Measurements from ENCODE around the gene TECTA.

Gene TECTA

DNA sequence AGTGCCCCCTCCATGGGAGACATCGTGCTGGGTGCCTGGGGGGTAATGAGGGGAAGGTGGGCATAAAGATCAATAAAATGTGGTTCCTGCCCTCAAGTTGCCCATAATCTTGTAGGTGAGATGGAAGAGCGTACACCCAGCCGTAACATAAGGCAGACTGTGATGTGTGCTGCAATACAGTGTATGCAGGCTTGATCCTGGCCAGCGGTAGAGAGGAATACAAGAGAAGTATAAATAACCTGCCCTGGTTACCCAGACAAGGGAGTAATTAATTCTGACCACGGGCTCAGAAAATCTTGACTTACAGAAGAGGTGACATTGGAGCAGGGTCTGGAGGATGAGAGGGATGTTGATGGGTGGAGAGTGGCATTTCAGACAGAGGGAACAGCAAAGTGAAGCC is 43.7 kb downstream of the TECTA start:
- TF ChIP-seq, protein P1, sequence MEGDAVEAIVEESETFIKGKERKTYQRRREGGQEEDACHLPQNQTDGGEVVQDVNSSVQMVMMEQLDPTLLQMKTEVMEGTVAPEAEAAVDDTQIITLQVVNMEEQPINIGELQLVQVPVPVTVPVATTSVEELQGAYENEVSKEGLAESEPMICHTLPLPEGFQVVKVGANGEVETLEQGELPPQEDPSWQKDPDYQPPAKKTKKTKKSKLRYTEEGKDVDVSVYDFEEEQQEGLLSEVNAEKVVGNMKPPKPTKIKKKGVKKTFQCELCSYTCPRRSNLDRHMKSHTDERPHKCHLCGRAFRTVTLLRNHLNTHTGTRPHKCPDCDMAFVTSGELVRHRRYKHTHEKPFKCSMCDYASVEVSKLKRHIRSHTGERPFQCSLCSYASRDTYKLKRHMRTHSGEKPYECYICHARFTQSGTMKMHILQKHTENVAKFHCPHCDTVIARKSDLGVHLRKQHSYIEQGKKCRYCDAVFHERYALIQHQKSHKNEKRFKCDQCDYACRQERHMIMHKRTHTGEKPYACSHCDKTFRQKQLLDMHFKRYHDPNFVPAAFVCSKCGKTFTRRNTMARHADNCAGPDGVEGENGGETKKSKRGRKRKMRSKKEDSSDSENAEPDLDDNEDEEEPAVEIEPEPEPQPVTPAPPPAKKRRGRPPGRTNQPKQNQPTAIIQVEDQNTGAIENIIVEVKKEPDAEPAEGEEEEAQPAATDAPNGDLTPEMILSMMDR (IDR thresholded peaks at IDR 0.05; ENCODE audit: low read depth, low read length) = no peak
- no peak overlapping the region for H3K4me3 ChIP-seq (ENCODE audit: low read depth, low read length)
- DNase-seq = no peak
- no peaks in the 10 kb centered on the region; the same call in 1 of the 2 replicates for H3K36me3 ChIP-seq
- H3K9me3 ChIP-seq = no peaks in the 10 kb centered on the region
- H3K27me3 ChIP-seq = no peaks in the 10 kb centered on the region
- no peaks in the 10 kb centered on the region; the same call in 1 of the 2 replicates for H3K4me1 ChIP-seq

GRCh38 chr11:121145826-121146225 is 44.8 kb downstream of the TECTA start:
- TF ChIP-seq, protein P1 (IDR thresholded peaks at IDR 0.05; ENCODE audit: low read depth, low read length) = no peak
- Histone ChIP-seq H3K9me3 (no peaks in the 10 kb centered on the region), H3K36me3 (no peaks in the 10 kb centered on the region; the same call in 1 of the 2 replicates), H3K4me3 (ENCODE audit: low read depth, low read length) (no peak overlapping the region), H3K4me1 (no peaks in the 10 kb centered on the region; the same call in 1 of the 2 replicates), H3K27me3 (no peaks in the 10 kb centered on the region)
- no peak for DNase-seq

GRCh38 chr11:121149116-121149515 is 48.1 kb downstream of the TECTA start:
- Histone ChIP-seq H3K4me1 (no peaks in the 10 kb centered on the region; the same call in 1 of the 2 replicates), H3K9me3 (no peaks in the 10 kb centered on the region), H3K27me3 (no peaks in the 10 kb centered on the region), H3K4me3 (ENCODE audit: low read depth, low read length) (no peak overlapping the region), H3K36me3 (no peaks in the 10 kb centered on the region; the same call in 1 of the 2 replicates)
- TF ChIP-seq, protein P1 (IDR thresholded peaks at IDR 0.05; ENCODE audit: low read depth, low read length) = no peak
- DNase-seq = no peak

GRCh38 chr11:121151207-121151688 is 50.2 kb downstream of the TECTA start:
- Histone ChIP-seq H3K36me3 (no peaks in the 10 kb centered on the region), H3K4me1 (no peaks in the 10 kb centered on the region), H3K27me3 (no peaks in the 10 kb centered on the region), H3K9me3 (no peaks in the 10 kb centered on the region), H3K4me3 (ENCODE audit: low read depth, low read length) (no peak overlapping the region)
- TF ChIP-seq, protein P1 (IDR thresholded peaks at IDR 0.05; ENCODE audit: low read depth, low read length) = no peak
- DNase-seq = no peak

GRCh38 chr11:121152764-121153163 is 51.7 kb downstream of the TECTA start:
- Histone ChIP-seq H3K4me3 (ENCODE audit: low read depth, low read length) (no peak overlapping the region), H3K9me3 (no peaks in the 10 kb centered on the region), H3K4me1 (no peaks in the 10 kb centered on the region), H3K27me3 (no peaks in the 10 kb centered on the region), H3K36me3 (no peaks in the 10 kb centered on the region)
- TF ChIP-seq, protein P1 (IDR thresholded peaks at IDR 0.05; ENCODE audit: low read depth, low read length) = no peak
- no peak for DNase-seq

GRCh38 chr11:121153472-121153871 is 52.4 kb downstream of the TECTA start:
- no peaks in the 10 kb centered on the region for H3K9me3 ChIP-seq
- H3K27me3 ChIP-seq = no peaks in the 10 kb centered on the region
- no peaks in the 10 kb centered on the region for H3K4me1 ChIP-seq
- no peaks in the 10 kb centered on the region for H3K36me3 ChIP-seq
- no peak overlapping the region for H3K4me3 ChIP-seq (ENCODE audit: low read depth, low read length)
- TF ChIP-seq, protein P1 (IDR thresholded peaks at IDR 0.05; ENCODE audit: low read depth, low read length) = 0 out of 2 replicates have a peak, but pooled peaks have one; percentile 13
- no peak for DNase-seq

Measured in BE2C (cell line).